ENCODE measurements around the gene FUCA2.

FUCA2 gene

DNA sequence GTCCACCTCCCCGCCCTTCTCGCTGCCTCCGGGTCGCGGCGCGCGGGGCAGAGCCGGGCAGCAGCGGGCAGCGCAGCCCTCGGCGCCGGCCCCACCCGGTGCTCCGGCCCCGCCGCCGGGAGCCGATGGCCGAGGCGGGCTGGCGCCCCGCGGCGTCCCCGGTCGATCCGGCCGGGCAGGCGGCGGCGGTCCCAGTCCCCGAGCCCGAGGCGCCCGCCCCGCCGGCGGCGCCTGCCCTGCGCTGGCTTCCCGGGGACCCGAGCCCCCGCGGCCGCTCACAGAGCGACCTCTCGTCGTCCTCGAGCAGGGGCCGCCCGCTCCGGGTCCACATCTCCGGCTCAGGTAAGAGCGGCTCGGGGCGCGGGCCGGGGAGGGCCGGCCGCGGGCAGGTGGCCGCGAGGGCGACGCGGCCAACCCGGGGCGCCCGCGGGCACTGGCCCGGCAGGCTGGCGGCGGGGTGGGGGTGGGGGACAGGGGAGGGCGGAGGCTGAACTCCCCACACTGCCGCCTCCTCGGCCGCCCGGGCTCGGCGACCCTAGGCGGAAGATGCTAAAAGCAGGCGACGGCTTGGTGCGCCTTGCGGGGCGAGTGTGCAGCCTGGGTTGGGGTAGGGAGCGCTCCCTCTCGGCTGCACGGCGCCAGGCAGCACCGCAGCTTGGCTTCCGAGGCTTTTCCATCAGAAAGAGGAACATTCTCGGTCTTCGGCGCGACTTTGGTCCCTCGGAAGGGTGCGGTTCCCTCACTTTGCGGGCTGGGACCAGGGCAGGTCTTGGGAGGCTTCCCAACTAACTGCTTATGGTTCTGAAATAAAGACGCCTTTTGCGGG is 25.6 kb upstream of the FUCA2 start:
- peak overlapping the region; percentile 50 for H3K4me3 ChIP-seq (ENCODE audit: low read length)
- peak; percentile 68 for DNase-seq (ENCODE audit: low read depth)
- TF ChIP-seq, protein P1, sequence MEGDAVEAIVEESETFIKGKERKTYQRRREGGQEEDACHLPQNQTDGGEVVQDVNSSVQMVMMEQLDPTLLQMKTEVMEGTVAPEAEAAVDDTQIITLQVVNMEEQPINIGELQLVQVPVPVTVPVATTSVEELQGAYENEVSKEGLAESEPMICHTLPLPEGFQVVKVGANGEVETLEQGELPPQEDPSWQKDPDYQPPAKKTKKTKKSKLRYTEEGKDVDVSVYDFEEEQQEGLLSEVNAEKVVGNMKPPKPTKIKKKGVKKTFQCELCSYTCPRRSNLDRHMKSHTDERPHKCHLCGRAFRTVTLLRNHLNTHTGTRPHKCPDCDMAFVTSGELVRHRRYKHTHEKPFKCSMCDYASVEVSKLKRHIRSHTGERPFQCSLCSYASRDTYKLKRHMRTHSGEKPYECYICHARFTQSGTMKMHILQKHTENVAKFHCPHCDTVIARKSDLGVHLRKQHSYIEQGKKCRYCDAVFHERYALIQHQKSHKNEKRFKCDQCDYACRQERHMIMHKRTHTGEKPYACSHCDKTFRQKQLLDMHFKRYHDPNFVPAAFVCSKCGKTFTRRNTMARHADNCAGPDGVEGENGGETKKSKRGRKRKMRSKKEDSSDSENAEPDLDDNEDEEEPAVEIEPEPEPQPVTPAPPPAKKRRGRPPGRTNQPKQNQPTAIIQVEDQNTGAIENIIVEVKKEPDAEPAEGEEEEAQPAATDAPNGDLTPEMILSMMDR (IDR thresholded peaks at IDR 0.05; ENCODE audit: insufficient read depth, low read depth, low read length, missing control alignments): peak; percentile 59

DNA sequence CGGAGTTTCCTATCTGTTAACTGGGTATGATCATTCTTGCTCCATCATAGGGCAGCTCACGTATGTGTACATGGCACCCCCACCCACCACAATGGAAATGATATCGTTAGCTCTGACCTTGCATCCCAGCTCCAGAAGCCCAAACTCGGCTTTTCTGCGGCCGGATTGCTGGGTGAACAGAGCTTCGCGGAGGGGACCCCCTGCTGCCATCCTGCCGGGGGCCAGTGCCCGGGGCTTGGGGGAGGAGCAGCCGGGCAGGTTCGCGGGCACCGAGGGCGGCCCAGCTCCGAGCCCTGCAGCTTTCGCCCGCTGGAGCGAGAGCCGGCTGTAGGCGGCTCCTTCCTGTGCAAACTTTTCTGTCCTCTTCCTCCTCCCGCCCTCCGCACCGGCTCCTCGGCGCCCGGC is 24.9 kb upstream of the FUCA2 start:
- TF ChIP-seq, protein P1 (IDR thresholded peaks at IDR 0.05; ENCODE audit: insufficient read depth, low read depth, low read length, missing control alignments): no peak
- H3K4me3 ChIP-seq (ENCODE audit: low read length): peak overlapping the region; percentile 43
- peak; percentile 53 for DNase-seq (ENCODE audit: low read depth)

DNA sequence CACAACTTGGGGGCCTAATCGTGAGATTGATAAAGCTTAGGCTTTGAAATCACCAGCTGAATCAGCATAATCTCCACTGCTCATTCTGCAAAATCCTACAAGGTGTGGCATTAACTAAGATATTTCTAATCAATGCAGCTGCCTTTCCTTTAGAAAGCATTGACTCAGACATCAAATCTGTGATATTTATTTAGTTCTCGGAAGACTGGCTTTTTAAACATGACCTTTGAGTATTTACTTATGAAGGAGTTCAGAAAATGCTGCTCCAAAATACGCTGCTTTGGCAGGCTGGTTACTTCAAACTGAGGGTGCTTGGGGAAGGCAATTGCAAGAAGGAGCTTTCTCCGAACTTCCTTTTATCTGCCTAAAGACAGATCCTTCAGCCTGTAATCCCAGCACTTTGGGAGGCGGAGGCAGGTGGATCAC is 23.7 kb upstream of the FUCA2 start:
- DNase-seq (ENCODE audit: low read depth): no peak
- TF ChIP-seq, protein P1 (IDR thresholded peaks at IDR 0.05; ENCODE audit: insufficient read depth, low read depth, low read length, missing control alignments): no peak
- no peak overlapping the region for H3K4me3 ChIP-seq (ENCODE audit: low read length)

DNA sequence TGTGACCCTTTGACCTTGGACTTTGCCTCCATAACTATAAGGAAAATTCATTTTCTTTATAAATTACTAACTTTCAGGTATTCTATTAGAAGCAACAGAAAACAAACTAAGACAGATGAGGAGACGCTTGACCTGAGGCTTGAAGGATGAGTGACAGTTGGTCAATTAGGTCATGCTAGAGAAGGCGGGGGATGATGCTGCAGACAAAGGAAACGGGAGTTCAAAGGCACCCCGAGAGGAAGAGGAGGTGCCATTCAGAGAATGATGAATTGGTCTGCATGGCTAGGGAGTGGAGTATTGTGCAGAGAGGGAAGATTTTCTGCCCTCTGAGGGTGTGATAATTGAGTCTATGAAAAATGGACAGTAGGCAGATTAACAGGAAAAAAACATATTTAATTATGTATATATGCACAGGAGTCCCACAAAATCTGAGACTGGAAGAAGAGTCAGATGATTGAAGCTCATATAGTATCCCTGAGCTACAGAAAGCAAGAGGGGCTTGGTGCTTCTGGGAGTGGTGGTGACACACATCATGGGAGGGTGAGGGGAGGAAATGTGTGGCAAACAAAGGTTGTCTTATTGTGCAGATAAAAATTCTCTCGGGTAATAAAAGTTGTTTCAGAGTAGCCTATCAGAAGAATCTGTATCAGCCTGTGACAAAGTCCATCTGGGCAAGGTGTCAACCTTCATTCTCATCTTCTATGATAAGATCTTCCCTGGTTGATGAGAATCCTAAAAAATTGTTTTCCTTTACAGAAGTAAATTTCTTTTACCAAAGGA is 20.4 kb upstream of the FUCA2 start:
- DNase-seq (ENCODE audit: low read depth): no peak
- H3K4me3 ChIP-seq (ENCODE audit: low read length): no peak overlapping the region
- TF ChIP-seq, protein P1 (IDR thresholded peaks at IDR 0.05; ENCODE audit: insufficient read depth, low read depth, low read length, missing control alignments): no peak

DNA sequence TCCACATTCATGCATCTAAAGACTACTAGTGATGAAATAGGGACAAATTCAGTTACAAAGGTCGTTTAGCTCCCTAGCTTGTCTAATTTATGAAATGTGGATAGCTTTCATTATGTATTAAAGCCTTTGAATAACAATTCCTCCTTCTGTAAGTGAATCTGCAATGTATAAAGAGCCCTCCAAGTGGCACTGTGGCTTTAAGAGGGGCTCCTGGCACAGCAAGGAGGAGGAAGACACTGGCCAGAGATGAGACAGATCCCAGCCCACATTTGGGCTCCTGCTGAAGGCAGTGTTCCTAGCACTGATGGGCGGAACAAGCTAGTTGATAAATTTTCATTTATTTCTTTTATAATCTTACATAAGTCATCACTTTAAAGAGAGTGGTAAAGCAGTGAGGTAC is 17.6 kb upstream of the FUCA2 start:
- TF ChIP-seq, protein P1 (IDR thresholded peaks at IDR 0.05; ENCODE audit: insufficient read depth, low read depth, low read length, missing control alignments): no peak
- no peak for DNase-seq (ENCODE audit: low read depth)
- H3K4me3 ChIP-seq (ENCODE audit: low read length): no peak overlapping the region

DNA sequence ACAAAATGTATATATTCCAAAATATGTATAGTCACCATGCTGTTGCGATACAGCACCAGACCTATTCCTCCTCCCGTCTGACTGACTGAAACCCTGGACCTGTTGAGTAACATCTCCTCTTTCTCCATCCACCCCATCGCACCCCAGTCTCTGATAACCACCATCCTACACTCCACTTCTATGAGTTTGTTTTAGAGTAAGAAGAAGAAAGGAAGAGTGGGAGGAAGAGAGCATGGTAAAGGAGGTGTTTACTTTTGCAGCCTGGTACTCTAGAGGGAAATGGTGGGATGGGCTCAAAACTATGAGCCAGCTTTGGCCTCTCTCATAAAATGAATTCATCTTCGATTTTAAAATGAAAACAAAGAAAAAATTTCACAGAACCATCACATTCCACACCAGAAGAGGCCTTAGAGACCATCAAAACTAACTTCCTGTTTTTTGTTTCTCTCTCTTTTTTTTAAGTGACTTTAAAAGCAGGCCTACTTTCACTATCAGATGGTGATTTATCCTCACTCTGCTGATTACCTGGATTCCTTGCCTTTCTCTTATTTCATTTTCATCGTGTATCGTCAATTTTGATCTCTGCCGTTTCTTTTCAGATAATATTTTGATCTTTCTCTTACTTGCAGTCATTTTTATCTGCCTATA is 16.8 kb upstream of the FUCA2 start:
- DNase-seq (ENCODE audit: low read depth): no peak
- no peak overlapping the region for H3K4me3 ChIP-seq (ENCODE audit: low read length)
- TF ChIP-seq, protein P1 (IDR thresholded peaks at IDR 0.05; ENCODE audit: insufficient read depth, low read depth, low read length, missing control alignments): no peak

All from epithelial cell of esophagus (primary cell).